PC-9 (cell line): Measurements from ENCODE around the gene ADAMTS2.

Experiments used
- EZH2 ChIP-seq: fragments of 200-600 bp; sonication (generic); IDR thresholded peaks from 2 replicates; pipeline ENCODE4 v1.8.0; 2017; ENCODE audit warnings: antibody characterized with exemption, low read depth
- TF ChIP-seq, protein P1 (sequence below): fragments of 200-600 bp; sonication (generic); conservative IDR thresholded peaks from 2 replicates; pipeline ENCODE4 v1.6.1; 2017; ENCODE audit warnings: mixed run types, antibody characterized with exemption, mild to moderate bottlenecking, moderate library complexity

DNA sequence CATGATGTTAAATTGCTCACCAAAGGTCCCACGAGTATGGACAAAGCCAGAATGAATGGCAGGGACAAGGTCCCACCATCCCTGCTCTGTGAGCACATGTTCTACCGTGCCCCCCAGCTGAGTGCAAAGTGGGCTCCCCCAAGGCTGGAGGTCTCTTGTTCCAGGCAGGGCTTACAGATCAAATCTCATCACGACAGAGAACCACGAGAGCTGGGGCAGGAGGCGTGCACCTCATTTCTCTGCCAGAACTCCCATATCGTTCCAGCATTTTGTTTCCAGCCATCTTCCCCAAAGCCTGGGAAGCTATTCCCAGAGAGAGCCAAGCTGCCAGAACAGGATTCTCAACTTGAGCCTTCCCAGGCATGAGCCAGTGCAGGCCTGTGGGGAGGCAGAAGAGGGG, 176.6 kb downstream of the ADAMTS2 start:
- TF ChIP-seq, protein P1, sequence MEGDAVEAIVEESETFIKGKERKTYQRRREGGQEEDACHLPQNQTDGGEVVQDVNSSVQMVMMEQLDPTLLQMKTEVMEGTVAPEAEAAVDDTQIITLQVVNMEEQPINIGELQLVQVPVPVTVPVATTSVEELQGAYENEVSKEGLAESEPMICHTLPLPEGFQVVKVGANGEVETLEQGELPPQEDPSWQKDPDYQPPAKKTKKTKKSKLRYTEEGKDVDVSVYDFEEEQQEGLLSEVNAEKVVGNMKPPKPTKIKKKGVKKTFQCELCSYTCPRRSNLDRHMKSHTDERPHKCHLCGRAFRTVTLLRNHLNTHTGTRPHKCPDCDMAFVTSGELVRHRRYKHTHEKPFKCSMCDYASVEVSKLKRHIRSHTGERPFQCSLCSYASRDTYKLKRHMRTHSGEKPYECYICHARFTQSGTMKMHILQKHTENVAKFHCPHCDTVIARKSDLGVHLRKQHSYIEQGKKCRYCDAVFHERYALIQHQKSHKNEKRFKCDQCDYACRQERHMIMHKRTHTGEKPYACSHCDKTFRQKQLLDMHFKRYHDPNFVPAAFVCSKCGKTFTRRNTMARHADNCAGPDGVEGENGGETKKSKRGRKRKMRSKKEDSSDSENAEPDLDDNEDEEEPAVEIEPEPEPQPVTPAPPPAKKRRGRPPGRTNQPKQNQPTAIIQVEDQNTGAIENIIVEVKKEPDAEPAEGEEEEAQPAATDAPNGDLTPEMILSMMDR, result no peak
- no peak for TF ChIP-seq EZH2
